Measurements from ENCODE around the gene TPM1.

Gene TPM1

GRCh38 chr15:63042877-63043334 is 359 bp downstream of the TPM1 start:
- no peak for DNase-seq (ENCODE audit: low spot score)

GRCh38 chr15:63043335-63044076 is 959 bp downstream of the TPM1 start:
- DNase-seq (ENCODE audit: low spot score): no peak

- DNase-seq (ENCODE audit: low spot score): no peak
Observed at GRCh38 chr15:63044077-63044644, 1.6 kb downstream of the TPM1 start.

- DNase-seq (ENCODE audit: low spot score): no peak
Observed at GRCh38 chr15:63044645-63045464, 2.3 kb downstream of the TPM1 start.

- DNase-seq (ENCODE audit: low spot score): no peak
Observed at GRCh38 chr15:63045465-63045840, 2.9 kb downstream of the TPM1 start.

- DNase-seq (ENCODE audit: low spot score): no peak
Observed at GRCh38 chr15:63045879-63046278, 3.3 kb downstream of the TPM1 start.

- DNase-seq (ENCODE audit: low spot score): no peak
Observed at GRCh38 chr15:63046917-63047760, 4.6 kb downstream of the TPM1 start.

GRCh38 chr15:63047792-63048114 is 5.2 kb downstream of the TPM1 start:
- no peak for DNase-seq (ENCODE audit: low spot score)

GRCh38 chr15:63048115-63048775 is 5.7 kb downstream of the TPM1 start:
- peak; percentile 81 for DNase-seq (ENCODE audit: low spot score)

GRCh38 chr15:63048776-63049665 is 6.5 kb downstream of the TPM1 start:
- no peak for DNase-seq (ENCODE audit: low spot score)

- DNase-seq (ENCODE audit: low spot score): no peak
Observed at GRCh38 chr15:63049783-63050371, 7.3 kb downstream of the TPM1 start.

- DNase-seq (ENCODE audit: low spot score): no peak
Observed at GRCh38 chr15:63050731-63051155, 8.2 kb downstream of the TPM1 start.

GRCh38 chr15:63051156-63052066 is 8.9 kb downstream of the TPM1 start:
- DNase-seq (ENCODE audit: low spot score): no peak

GRCh38 chr15:63052077-63052841 is 9.7 kb downstream of the TPM1 start:
- no peak for DNase-seq (ENCODE audit: low spot score)

GRCh38 chr15:63052961-63053698 is 10.6 kb downstream of the TPM1 start:
- no peak for DNase-seq (ENCODE audit: low spot score)

GRCh38 chr15:63054281-63054683 is 11.7 kb downstream of the TPM1 start:
- DNase-seq (ENCODE audit: low spot score): no peak

- DNase-seq (ENCODE audit: low spot score): no peak
Observed at GRCh38 chr15:63054985-63055384, 12.4 kb downstream of the TPM1 start.

GRCh38 chr15:63056829-63057228 is 14.3 kb downstream of the TPM1 start:
- DNase-seq (ENCODE audit: low spot score): no peak

Measured in kidney capillary endothelial cell (primary cell).